AG09309 (cell line): ENCODE data around the gene CALB2.
"Not testable (repeated sequence)": the region's sequence is repeated elsewhere in the genome, so short reads cannot be mapped to it uniquely, and the experiment has no call there.

Experiments used
- DNase-seq: peaks from one replicate; pipeline ENCODE4 v3.0.0-alpha.2; 2010; ENCODE audit warnings: low read depth
- H3K4me3 ChIP-seq: 2 replicates; pipeline ENCODE4 v1.5.1; 2011; ENCODE audit warnings: mild to moderate bottlenecking, low read depth, low read length, moderate library complexity; ENCODE audit not compliant: control insufficient read depth
- CTCF ChIP-seq: IDR thresholded peaks from 2 replicates; pipeline ENCODE4 v1.5.1; 2011; ENCODE audit warnings: mild to moderate bottlenecking, low read depth, low read length, inconsistent platforms; ENCODE audit not compliant: insufficient read depth, control insufficient read depth; ENCODE audit errors: missing control alignments

CALB2 gene

GRCh38 chr16:71351558-71351901 is 7.0 kb upstream of the CALB2 start:
- TF ChIP-seq CTCF: no peak
- no peak overlapping the region for H3K4me3 ChIP-seq
- DNase-seq: no peak

- no peak overlapping the region for H3K4me3 ChIP-seq
- TF ChIP-seq CTCF: no peak
- DNase-seq: no peak
Measured at GRCh38 chr16:71352466-71352865, 6.1 kb upstream of the CALB2 start.

- no peak for TF ChIP-seq CTCF
Measured at GRCh38 chr16:71352963-71353460, 5.5 kb upstream of the CALB2 start.

GRCh38 chr16:71353736-71354135 is 4.8 kb upstream of the CALB2 start:
- no peak for TF ChIP-seq CTCF
- DNase-seq: no peak
- H3K4me3 ChIP-seq: no peak overlapping the region

More at GRCh38 chr16:71352963-71353460, 5.5 kb upstream of the CALB2 start:
- no peak overlapping the region for H3K4me3 ChIP-seq
- DNase-seq: no peak

- no peak overlapping the region for H3K4me3 ChIP-seq
- DNase-seq: no peak
- TF ChIP-seq CTCF: no peak
Measured at GRCh38 chr16:71354156-71354555, 4.4 kb upstream of the CALB2 start.

- no peak for DNase-seq
- no peak for TF ChIP-seq CTCF
- no peak overlapping the region for H3K4me3 ChIP-seq
Measured at GRCh38 chr16:71356051-71356740, 2.3 kb upstream of the CALB2 start.

GRCh38 chr16:71356936-71357335 is 1.6 kb upstream of the CALB2 start:
- H3K4me3 ChIP-seq, DNase-seq: not testable (repeated sequence)
